Hematopoietic multipotent progenitor cell treated with erythropoietin and hydrocortisone succinate and interleukin-3 and kit ligand, for 6 days (in vitro differentiated cells): ENCODE data around the gene GET3.
"Not testable (repeated sequence)": the region's sequence is repeated elsewhere in the genome, so short reads cannot be mapped to it uniquely, and the experiment has no call there.

Experiments used
- DNase-seq: peaks from one replicate; pipeline ENCODE4 v3.0.0-alpha.2; 2015

GET3 gene

DNA sequence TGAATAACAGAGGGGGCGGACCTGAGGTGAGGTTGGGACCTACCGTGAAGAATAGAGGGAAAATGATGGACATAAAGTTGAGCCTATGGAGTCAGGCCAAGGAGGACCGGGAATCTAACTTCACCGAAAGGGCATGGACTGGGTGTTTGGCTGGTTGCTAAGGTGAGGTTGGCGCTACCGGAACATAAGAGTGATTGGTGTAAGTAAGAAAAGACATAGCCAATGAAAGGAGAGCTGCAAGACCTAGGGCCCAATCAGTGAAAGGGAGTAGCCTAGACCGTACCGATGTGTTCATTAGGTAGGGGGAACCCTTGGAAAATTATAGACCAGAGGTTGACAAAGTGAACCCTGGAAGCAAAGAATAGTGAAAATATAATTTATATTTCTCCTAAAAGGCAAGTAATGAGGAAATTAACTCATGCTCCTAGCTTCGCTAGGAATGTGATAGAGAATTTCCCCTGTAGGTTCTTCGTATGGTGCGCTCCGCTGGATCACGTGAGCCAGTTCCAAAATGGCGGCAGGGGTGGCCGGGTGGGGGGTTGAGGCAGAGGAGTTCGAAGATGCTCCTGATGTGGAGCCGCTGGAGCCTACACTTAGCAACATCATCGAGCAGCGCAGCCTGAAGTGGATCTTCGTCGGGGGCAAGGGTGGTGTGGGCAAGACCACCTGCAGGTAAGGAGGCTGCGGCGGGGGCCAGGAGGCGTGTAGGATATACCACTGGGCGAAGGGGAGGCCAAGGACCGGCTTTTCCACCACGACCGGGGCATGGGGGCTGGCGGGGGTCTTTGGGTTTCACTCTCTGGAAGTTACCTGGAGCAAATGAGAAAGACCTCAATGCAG lies at the start of gene GET3:
GET3 (plus strand) TSS at position 503 of the 840 bp plus-strand sequence; CDS start at position 512, 9 bp downstream.
- DNase-seq: peak; percentile 99

DNA sequence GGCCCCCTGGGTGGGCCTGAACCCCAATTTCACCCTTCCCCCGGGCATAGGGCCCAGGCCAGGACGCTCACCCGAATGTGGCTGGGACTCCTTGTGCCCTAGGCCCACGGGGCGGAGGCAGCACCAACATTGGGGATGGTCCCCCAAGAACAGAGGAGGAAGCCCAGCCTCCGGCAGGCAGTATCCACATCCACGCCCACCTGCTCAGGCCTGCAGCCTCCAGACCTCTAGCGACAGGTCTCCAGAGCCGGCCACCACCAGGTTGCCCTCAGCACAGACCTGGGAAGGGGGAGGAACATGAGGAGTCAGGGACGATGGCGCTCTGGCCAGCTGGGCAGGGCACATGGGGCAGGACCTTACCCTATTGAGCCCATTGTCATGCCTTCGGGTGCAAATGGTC lies 48.3 kb upstream of the GET3 start:
- no peak for DNase-seq

DNA sequence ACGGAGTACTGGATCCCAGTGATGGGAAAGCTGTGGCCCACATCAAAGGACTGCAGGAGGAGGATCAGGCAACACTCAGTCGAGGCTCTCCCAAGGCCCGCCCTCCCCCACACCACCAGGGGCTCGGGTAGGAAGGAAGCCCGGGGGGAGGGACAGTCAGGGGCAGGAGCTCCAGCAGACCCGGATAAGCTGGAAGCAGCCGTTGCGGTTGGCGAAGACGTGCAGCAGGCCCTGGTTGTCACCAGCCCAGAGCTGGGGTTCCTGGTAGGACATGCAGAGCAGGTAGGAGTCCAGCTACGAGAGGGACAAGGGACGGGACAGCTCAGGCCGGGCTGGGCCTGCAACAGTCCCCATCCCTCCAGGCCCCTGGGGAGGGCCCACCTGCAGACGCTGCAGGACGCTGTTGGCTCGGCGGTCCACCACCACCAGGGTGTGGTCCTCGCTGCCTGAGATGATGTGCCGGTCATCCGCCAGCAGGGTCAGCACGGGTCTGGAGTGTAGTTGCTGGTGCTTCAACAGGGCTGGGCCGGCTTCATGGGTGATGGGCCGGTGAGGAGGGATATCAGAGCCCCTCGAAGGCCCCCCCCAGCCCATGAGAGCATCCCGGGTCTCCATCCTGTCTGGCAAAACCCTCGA lies 47.6 kb upstream of the GET3 start:
- DNase-seq: peak; percentile 67

- no peak for DNase-seq
These were observed 44.3 kb upstream of the GET3 start for GRCh38 chr19:12692960-12693359.

GRCh38 chr19:12694641-12695040 lies 42.7 kb upstream of the GET3 start:
- no peak for DNase-seq

GRCh38 chr19:12695096-12695495 lies 42.2 kb upstream of the GET3 start:
- no peak for DNase-seq

DNA sequence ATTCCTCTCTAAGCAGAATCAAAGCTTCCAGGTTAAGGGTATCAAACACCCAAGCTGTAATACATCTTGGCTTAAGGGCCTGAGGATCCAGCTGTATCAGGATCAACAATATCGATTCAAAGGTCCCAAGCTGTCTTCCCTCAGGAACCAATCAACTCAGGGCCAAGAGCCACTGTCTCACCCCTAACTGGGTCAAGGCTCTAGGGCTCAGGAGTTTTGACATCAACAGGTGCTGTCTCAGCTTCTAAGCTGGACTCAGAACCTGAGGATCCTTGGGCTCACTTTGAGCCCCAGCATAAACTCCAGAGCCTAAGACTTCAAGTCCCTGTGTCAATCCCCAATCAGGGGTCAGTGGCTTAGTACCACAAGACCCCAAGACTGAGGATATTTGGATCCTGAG lies 41.8 kb upstream of the GET3 start:
- DNase-seq: no peak

GRCh38 chr19:12695997-12696365 lies 41.3 kb upstream of the GET3 start:
- peak; percentile 28 for DNase-seq

DNA sequence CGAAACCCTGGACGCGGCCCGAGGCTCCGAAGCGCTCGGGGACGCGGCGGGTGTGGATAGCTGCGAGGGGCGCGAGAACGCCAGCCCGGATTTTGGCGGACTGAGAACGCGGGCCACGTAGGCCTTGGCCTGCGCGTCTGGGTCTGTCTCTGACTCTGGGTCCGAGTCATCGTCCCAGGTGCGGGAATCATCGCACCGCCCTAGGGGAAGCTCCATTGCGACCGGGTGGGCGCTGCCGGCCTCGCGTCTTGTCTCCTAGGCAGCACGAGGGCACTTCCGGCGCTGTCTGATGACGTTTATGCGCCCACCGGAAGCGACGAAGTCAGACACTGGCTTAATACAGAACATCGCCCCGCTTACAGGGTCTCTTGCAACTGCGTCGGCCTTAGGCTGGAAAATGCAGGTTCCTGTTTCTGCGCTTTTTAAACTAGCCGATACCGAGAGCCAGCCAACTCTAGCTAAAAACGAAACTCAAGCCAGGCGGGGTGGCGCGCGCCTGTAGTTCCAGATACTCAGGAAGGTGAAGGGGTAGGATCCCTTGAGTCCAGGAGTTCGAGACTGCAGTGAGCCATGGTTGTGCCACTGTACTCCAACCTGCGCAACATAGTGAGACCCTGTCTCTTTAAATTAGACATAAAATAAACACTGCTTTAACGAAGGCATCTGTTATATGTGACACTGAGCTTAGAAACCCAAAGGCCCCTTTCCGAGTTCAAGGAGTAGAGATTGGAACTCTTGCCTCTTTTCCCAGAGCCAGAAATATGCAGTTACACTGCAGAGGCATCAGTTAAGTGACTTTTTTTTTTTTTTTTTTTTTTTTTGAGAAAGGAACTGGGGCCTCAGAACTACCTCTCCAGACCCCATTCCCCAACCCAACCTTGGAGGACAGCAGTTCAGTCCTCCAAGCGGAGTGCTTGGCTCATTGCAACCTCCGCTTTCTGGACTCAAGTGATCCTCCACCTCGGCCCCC lies 40.6 kb upstream of the GET3 start, which contains the start of gene FBXW9:
FBXW9 (minus strand) TSS at position 266 of the 970 bp plus-strand sequence; CDS start at position 216, 50 bp downstream.
- DNase-seq: peak; percentile 96

DNA sequence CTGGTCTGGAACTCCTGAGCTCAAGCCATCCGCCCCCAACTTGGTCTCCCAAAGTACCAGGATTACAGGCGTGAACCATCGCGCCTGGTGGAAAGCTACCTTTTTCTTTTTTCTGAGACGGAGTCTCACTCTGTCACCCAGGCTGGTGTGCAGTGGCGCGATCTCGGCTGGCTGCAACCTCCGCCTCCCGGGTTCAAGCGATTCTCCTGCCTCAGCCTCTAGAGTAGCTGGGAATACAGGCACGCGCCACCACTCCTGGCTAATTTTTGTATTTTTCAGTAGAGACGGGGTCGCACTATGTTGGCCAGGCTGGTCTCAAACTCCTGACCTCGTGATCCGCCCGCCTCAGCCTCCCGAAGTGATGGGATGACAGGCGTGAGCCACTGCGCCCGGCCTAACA lies 39.9 kb upstream of the GET3 start:
- not testable (repeated sequence) for DNase-seq

DNA sequence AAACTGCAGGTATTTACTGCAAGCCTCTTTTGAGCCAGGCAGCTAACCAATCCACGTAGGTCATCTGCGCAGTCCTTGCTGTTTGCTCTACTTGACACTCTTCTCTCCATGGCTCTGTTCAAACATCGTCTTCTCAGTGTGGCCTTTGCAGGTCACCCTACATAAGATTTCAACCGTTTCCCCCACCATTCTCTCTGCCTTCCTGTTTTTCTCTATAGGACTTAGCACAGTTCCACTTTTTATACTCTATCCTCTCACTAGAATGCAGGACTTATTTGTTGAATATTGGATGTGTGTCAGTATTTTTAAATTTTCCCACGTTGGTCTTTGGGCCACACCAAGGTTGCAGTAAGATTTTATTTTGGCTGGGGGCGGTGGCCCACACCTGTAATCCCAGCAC lies 39.2 kb upstream of the GET3 start:
- no peak for DNase-seq

DNA sequence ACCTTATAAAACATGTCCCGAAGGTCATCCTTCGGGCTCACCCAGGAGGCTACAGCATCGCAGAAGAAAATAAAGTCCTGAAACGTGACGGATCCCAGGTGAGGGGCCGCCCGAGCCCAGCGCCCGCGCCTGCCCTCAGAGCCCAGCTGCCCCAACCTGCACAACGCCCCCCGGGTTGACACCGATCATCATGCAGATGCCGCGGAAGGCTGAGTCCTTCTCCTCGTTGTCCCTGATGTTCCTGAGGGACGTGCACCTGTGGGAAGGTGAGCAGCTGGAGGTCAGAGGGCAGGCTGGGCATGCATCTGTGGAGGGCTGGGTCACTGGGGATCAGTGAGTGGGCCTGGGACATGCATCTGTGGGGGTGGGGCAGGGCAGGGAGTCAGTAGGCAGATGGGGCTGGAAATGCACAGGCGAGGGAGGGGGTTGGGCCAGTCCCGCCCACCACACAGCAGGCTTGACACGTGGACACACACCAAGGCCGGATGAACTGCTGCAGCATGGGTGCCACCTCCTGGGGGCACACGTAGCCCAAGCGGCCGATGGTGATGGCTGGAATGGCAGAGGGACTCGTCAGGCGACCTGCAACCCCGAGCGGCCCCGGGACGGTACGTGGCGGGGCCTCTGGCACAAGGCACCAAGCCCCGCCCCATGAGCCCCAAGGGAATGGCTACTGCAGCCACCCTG lies 35.6 kb upstream of the GET3 start:
- no peak for DNase-seq

GRCh38 chr19:12703046-12703445 lies 34.3 kb upstream of the GET3 start:
- peak; percentile 88 for DNase-seq

GRCh38 chr19:12705169-12705568 lies 32.1 kb upstream of the GET3 start:
- no peak for DNase-seq

DNA sequence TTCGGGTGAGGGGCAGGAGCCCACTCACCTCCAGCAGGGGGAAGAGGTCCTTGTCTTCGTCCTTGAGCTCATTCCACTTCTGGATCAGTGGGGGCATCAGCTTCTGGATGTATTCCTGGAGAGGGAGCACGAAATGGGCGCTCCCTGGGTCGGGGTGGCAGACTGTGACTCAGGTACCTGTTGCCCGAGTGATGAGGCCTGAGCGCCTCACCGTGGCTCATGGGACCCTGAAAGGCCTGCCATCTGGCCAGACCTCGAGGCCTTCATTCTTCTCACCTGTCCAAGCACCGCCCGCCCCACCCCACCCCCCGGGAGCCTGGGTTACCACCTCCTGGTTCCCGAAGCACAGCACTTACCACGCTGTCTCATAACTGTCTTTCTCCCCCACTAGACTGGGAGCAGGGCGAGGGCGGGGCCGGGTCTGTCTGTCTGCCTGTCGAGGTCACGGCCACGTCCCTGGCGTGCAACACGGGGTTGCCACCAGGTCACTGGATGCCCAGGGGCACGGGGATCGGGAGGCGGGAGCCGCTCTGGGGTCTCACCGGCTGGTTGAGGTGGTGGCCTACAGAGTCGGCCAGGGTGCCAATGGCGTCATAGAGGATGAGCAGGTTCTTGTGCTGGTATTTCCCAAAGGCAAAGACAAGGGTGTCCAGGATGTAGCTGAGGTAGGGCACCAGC lies 31.5 kb upstream of the GET3 start:
- no peak for DNase-seq

DNA sequence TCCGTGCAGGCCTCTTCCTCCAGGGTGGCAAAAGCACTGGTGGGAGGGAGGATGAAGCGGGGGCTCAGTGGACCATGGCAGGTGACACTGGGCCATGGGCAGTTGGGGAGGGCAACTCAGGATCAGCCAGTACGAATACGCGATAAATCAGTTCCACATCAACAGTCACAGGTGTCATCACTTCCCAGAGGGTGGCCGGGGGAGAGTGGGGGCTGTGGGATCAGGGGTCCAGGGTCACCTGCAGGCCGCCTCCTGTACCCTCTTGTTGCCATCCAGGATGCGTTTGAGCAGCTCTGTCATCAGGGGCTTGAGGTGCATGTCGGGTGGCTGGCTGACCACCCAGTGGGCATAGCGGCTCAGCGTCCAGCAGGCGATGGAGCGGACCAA lies 31.0 kb upstream of the GET3 start:
- no peak for DNase-seq

GRCh38 chr19:12708641-12709040 lies 28.7 kb upstream of the GET3 start:
- no peak for DNase-seq

DNA sequence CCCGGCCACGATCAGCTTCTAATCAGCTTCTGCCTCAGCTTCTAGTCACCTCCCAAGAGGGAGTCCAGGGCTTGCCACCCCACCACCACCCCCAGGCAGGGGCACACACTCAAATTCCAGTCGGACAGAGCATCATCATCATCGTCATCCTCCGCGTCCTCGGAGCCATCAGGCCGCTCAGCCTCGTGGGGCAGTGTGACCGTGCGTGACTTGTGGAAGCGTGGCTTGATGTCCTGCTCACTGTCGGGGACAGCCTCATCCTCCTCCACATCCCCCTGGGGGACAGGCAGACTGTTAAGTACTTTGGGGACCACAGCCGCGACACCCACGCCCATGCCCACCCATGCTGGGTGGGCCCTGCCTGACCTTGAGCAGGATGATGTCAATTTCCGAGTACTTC lies 26.1 kb upstream of the GET3 start:
- no peak for DNase-seq

- not testable (repeated sequence) for DNase-seq
These were observed 25.2 kb upstream of the GET3 start for GRCh38 chr19:12712077-12712476.

DNA sequence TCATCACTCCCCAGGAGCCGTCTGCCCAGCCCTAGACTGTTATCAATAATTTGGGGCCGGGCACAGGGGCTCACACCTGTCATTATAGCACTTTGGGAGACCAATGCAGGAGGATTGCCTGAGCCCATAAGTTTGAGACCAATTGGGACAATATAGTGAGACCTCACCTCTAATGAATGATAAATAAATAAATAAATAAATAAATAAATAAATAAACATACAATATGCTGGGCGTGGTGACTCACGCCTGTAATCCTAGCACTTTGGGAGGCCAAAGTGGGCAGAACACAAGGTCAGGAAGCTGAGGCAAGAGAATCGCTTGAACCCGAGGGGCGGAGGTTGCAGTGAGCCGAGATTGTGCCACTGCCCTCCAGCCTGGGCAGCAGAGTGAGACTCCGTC lies 24.0 kb upstream of the GET3 start:
- DNase-seq: not testable (repeated sequence)

GRCh38 chr19:12715102-12715501 lies 22.2 kb upstream of the GET3 start:
- DNase-seq: no peak

DNA sequence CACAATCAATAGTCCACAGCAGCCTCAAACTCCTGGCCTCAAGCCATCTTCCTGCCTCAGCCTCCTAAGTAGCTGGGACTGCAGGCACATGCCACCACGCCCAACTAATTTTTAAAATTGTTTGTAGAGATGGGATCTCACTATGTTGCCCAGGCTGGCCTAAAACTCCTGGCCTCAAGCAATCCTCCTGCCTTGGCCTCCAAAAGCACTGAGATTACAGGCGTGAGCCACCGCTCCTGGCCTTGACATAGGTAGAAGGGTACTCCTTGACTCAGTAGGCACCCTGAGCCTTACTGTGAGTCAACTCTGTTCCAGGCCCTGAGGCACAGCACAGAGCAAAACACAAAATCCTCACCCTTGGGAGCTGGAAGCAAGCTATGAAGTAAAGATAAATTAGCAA lies 21.4 kb upstream of the GET3 start:
- peak; percentile 47 for DNase-seq
